GM12873 (cell line): ENCODE data around the gene NOS1AP.

ENCODE experiments used
- TF ChIP-seq, protein P1 (sequence below): IDR thresholded peaks from 2 replicates; pipeline ENCODE4 v1.5.1; 2012; ENCODE audit warnings: low read depth, mild to moderate bottlenecking, moderate library complexity, low read length, control low read depth; ENCODE audit not compliant: insufficient read depth; ENCODE audit errors: missing control alignments

NOS1AP gene

GRCh38 chr1:162374406-162374805, 304.9 kb downstream of the NOS1AP start:
- TF ChIP-seq, protein P1, sequence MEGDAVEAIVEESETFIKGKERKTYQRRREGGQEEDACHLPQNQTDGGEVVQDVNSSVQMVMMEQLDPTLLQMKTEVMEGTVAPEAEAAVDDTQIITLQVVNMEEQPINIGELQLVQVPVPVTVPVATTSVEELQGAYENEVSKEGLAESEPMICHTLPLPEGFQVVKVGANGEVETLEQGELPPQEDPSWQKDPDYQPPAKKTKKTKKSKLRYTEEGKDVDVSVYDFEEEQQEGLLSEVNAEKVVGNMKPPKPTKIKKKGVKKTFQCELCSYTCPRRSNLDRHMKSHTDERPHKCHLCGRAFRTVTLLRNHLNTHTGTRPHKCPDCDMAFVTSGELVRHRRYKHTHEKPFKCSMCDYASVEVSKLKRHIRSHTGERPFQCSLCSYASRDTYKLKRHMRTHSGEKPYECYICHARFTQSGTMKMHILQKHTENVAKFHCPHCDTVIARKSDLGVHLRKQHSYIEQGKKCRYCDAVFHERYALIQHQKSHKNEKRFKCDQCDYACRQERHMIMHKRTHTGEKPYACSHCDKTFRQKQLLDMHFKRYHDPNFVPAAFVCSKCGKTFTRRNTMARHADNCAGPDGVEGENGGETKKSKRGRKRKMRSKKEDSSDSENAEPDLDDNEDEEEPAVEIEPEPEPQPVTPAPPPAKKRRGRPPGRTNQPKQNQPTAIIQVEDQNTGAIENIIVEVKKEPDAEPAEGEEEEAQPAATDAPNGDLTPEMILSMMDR, result no peak

- TF ChIP-seq, protein P1, result no peak
Observed at GRCh38 chr1:162375463-162375862, 306.0 kb downstream of the NOS1AP start.

GRCh38 chr1:162376691-162377090, 307.2 kb downstream of the NOS1AP start, which contains the start of gene SPATA46:
SPATA46 (minus strand) TSS chr1:162376854; CDS start chr1:162376790, 64 bp downstream.
- TF ChIP-seq, protein P1, result no peak

DNA sequence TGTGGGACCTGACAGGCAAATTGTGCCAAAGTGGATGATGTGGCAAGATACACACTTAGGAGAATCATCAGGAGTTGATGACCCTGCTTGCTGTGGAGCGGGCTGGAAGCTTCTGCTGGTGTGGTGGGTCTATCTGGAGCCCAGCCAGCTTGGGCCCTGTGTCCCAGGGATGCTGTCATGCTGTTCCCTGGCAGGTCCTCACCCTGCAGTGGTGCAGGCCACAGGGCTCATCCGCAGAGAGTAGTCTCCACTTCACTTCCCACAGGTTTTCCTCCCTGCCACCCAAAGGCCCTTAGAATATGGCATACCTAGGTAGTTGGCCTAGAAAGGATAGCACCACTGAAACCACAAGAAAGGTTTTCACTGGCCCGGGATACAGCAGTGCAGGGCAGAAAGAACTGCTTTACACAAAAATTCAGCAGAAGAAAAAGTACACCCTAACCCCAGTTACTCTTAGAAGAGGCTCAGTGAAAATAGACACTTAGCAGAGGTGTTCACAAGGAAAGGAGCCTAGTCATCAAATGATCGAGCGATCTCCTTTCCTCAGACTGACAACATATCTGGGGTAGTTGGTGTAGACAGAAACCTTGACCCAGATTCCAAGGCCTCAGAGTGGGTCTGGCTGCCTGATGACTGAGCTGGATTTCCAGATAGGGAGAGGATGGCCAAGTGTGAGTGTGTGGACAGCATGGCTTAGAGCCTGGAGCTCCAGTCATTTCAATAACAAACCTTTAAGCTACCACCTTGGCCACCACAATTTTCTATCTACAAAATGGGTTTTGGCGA, 310.8 kb downstream of the NOS1AP start:
- TF ChIP-seq, protein P1, result no peak

GRCh38 chr1:162381383-162381782, 311.9 kb downstream of the NOS1AP start, which contains the start of gene C1orf226:
C1orf226 (plus strand) TSS chr1:162381728; CDS start chr1:162381902, 174 bp downstream.
- TF ChIP-seq, protein P1, result no peak

GRCh38 chr1:162381941-162382750, 312.7 kb downstream of the NOS1AP start:
- TF ChIP-seq, protein P1, result no peak

- TF ChIP-seq, protein P1, result no peak
Observed at GRCh38 chr1:162383091-162383490, 313.6 kb downstream of the NOS1AP start.
